ENCODE results near the gene BTD.
"Not testable (repeated sequence)": the region's sequence is repeated elsewhere in the genome, so short reads cannot be mapped to it uniquely, and the experiment has no call there.

Gene BTD

DNA sequence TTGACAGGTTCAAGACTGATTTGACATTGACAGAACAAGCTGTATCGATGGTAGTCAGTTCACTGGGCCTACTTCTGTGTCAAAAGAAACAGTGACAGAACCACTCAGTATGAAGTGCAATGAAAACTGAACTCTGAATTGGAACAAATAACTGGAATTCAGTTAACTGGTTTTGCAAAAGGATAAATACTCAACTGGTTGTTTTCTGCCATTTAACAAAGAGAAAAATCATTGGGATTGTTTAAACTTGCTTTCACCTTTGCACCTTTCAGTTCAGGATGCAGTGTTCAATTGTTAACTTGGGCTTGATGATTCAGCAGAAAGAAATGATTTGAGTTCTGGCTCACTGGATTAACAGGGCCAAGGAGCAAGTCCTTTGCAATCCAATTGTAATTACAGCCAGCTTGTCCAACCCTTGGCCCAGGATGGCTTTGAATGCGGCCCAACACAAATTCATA is 4.9 kb downstream of the BTD start:
- DNase-seq, result no peak

DNA sequence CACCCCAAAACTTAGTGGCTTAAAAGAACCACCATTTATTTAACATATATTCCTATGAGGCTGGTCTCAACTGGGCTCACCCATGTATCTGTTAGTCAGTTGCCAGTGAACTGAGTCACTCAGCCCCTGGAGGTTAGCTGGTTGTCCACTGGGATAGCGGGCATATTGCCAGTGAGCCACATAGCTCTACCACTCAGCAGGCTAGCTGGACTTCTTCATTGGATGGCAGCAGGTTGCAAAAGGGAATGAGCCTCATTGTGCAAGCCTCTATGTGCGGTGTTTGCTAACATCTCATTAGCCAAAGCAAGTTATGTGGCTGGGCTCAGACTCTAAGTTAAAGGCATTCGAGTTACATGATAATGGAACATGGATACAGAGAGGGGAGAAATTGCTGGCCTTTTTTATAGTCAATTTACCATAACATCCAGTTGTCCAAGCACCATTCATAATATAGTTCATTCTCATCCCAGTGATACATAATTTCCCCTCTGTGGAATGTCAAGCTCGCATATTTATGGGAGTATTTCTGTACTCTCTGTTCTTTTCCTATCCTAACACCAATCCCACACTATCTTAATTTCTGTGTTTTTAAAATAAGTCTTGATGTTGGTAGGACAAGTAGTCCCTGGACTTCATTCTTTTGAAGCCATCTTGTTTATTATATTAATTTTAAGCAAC is 8.7 kb downstream of the BTD start:
- DNase-seq, result peak; percentile 53

DNA sequence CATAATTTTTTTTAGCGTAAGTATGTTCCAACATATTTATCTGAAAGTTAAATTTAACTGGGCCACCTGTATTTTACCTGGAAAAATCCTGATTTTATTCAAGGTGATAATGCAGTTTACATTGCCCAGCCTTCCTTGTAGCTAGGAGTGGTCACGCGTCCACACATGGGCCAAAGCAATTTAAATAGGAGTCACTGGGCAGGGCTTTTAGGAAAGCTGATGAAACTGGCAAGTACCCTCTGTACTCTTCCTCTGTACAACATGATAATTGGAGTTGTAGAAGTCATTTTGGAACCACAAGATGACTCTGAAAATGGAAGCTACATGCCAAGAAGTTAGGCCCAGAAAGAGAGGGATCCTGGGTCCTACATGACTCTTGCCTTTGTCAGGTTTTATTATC is 9.5 kb downstream of the BTD start:
- DNase-seq, result no peak

DNA sequence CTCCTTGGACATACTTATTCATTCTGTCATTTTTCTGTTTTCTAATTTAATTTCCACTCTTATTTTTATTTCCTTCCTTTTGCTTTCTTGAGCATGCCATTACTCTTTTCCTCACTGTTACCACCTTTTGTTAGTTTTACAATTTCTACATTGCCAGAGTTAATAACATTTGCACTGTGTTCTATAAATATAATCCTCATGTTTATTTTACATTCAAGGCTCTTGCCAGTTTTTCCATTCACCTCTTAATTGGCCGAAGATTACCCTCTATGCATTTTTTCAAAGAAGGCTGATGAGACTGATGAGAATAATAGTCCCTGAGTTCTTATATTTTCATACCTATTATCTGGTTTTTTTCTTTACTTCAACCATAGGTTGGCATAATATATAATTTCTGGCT is 10.5 kb downstream of the BTD start:
- DNase-seq, result no peak

DNA sequence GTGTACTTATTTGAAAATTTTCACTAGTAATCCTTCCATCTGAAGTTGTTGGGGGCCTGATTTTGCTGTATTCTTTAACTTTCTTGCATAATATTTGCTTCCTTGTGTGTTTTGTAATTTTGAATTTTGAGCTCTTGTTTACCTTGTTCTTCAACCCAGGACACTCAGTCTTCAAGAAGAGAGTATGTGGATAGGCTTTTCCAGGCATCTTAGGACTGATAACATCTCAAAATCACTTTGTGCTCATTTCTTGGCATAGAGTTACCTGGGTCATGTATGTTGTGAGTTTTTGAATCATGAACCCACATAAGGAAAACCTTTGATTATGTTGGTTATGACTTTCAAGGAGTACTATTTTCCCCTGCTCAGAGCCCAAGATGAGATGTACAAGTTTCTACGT is 13.4 kb downstream of the BTD start:
- DNase-seq, result no peak

DNA sequence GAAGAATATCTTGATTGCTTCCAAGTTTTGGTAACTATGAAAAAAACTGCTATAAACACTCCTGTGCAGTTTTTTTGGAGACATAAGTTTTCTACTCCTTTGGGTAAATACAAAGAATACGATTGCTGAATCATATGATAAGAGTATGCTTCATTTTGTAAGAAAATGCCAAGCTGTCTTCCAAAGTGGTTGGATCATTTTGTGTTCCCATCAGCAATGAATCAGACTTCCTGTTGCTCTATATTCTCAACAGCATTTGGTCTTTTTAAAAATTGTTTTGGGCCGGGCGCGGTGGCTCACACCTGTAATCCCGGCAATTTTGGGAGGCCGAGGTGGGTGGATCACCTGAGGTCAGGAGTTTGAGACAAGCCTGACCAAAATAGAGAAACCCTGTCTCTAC is 14.5 kb downstream of the BTD start:
- DNase-seq, result peak; percentile 26

DNA sequence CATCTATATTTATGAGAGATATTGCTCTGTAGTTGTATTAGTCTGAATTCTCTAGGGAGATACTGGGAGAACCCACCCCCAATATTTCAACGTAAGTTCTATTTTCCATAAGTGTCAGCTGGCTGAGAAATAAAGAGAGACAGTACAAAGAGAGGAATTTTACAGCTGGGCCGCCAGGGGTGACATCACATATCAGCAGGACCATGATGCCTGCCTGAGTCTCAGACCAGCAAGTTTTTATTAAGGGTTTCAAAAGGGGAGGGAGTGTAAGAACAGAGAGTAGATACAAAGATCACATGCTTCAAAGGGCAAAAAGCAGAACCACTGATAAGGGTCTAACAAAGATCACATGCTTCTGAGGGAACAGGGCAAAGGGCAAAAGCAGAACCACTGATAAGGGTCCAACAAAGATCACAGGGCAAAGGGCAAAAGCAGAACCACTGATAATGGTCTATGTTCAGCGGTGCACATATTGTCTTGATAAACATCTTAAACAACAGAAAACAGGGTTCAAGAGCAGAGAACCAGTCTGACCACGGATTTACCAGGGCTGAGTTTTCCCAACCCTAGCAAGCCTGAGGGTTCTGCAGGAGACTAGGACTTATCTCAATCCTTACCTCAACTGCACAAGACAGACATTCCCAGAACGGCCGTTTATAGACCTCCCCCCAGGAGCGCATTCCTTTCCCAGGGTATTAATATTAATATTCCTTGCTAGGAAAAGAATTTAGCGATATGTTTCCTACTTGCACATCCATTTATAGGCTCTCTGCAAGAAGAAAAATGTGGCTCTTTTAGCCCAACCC is 18.3 kb downstream of the BTD start:
- not testable (repeated sequence) for DNase-seq

DNA sequence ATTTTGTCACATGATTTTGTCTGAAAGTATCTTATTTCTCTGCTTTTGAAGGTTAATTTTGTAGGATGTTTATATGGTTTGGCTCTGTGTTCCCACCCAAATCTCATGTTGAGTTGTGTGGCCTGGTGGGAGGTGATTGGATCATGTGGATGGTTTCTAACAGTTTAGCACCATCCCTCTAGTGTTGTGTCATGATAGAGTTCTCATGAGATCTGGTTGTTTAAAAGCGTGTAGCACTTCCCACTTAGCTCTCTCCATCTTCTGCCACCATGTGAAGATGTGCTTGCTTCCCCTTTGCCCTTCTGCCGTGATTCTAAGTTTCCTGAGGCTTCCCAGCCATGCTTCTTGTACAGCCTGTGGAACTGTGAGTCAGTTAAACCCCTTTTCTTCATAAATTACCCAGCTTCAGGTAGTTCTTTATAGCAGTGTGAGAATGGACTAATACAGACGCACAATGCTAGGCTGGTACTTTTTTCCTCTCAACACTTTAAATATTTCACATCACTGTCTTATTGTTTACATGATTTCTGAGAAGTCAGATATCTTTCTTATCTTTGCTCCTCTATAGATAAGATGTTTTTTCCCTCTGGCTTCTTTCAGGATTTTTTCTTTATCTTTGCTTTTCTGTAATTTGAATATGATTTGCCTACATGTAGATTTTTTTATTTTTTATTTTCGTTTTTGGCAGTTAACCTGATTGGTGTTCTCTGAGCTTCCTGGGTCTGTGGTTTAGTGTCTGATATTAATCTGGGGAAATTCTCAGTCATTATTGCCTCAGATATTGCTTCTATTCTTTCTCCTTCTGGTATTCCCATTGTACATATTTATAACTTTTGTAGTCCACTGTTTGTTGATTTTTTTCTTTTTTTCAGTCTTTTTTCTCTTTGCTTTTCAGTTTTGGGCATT is 22.2 kb downstream of the BTD start:
- DNase-seq, result no peak

DNA sequence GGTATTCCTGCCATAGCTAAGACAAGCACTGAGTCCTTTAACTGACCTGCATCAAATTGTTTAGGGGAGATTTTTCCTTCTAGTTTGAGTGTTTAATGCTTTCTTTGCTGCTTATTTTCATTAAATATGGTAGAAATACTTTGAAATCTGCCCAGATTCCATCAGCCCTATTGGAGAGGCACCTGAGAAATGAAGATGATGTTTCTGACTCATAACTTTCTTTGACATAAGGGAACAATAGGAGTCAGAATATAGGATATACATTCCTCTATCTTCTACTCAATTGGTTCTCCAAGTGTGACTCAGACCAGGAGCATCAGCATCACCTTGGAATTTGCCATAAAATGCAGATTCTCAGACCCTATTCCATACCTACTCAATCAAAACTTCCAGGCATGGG is 27.4 kb downstream of the BTD start:
- no peak for DNase-seq

DNA sequence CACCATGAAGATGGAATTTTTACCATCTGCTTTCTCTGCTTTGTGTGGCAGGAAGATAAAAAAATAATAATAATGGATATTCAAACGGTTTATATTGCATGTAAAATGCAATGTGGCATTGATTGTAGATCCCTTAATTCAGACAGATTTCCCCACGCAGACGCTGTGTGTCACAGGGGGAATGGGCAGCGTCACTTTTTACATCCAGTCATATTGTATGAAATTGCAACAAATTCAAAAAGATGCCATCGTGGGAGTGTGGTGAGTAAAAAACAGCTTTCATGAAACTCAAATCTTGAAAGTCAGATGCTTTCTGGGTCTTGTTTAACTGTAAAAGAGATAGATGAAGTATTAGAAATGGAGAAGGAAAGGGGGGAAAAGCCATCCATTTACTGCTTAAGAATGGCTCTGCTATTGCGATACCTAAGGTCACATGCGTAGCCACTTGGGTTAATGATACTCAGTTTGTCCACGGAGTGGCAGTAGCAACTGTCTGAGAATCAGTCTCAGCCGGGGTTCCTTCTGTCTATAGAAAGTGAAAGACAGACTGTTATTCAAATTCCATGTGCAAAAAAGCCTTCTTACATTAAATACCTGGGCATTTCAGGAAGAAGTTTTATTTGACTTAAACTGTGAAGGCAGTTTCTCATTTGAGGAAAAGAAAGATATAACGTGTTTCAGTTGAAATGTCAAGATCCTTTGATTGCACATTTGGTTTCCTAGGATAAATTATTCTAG is 28.5 kb downstream of the BTD start:
- DNase-seq, result peak; percentile 86

DNA sequence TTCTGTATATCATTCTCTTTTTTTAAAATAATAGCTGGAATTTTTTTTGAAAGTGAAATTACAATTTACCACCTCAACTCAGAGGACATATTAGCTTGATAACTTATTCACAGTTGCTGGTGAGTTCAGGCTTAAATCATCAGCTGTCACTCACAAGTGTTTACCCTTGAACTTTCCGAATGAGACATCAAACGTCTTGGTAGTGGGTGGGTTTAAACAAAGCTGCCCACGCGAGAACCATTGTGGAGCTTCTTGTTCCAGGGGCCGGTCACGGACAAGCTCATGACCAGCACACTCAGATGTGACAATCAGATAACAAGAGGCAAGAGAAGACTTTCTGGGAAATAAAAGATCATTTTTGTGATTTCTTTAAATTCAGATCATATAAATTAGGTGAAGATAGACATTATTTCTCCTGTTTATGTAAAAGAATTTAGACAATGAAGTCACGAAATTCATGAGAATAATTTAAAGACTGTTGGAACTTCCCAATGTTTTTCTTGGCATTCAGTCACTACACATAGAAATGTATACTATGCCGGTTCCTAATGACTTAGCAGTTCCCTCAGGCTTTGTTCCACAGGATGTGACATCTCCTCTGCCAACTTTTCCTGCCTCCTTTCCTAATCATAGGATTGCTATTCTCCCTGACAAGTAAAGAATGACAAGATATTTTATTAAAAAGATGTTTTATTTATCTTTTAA is 29.3 kb downstream of the BTD start:
- DNase-seq, result peak; percentile 94

DNA sequence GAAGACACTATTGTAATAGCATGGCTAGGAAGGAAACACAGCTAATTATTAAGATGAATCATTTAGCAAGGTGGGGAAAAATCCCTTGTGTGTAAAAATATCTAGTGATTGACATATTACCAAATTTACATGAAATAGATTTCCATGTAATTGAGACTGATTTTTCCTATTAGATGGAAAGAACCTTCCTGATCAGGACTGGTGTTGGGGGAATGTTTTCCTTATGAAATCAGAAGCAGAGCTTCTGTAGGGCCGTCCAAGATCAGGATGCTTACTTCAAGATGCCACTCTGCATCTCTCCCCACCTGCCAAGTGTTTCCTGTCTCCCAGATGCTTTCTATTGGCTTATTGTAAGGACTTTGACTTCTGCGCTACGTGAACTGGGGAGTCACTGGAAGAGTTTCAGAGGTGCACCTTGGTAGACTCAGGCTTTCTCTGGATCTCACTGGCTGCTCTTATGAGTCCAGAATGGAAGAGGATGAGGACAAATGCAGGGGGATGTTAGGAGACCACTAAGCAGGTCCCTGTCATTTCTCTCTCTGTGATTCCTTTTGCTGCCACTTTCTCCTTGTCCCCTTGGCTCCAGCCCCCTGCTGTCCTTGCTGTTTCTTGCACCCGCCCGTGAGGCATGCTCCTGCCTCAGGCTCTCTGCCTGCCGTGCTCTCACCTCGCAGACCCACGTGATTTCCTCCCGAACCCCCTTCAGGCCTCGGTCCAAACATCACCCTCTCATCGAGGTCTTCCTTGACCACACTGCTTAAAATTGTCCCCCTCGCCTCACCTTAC is 30.1 kb downstream of the BTD start:
- DNase-seq, result peak; percentile 20

DNA sequence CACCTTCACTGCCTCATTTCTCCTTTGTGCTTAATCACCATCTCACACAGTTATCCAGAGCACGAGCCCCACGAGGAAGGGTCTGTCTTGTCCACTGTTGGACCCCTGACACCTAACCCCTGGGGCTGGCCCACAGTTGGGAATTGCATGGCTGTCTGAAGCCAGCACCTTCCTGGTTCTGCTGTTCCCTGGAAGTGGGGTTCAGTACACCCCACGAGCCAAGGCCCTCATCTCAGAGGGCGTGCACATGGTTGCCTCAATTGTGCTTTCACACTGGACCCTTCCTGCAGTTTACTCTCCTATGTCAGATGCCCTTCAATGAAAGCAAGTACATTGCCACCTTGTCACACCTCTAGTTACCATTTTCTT is 30.7 kb downstream of the BTD start:
- no peak for DNase-seq

DNA sequence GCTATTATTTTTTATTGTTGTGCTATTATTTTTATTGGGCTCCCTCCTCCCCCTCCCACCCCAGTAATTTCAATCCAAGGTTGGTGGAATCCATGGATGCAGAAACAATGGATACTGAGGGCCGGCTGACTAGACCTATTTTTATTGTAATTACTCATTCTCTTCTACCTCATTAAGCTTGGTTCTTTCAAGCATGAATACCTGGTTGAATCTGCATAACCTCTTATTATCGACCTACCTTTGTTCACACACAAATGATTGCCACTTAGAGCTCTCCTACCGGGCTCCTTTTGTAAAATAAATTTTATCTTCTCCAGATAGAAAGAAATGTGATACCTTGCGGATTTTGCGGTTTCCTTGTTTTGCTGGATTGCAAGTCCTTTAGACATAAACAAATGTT is 31.6 kb downstream of the BTD start:
- DNase-seq, result no peak

DNA sequence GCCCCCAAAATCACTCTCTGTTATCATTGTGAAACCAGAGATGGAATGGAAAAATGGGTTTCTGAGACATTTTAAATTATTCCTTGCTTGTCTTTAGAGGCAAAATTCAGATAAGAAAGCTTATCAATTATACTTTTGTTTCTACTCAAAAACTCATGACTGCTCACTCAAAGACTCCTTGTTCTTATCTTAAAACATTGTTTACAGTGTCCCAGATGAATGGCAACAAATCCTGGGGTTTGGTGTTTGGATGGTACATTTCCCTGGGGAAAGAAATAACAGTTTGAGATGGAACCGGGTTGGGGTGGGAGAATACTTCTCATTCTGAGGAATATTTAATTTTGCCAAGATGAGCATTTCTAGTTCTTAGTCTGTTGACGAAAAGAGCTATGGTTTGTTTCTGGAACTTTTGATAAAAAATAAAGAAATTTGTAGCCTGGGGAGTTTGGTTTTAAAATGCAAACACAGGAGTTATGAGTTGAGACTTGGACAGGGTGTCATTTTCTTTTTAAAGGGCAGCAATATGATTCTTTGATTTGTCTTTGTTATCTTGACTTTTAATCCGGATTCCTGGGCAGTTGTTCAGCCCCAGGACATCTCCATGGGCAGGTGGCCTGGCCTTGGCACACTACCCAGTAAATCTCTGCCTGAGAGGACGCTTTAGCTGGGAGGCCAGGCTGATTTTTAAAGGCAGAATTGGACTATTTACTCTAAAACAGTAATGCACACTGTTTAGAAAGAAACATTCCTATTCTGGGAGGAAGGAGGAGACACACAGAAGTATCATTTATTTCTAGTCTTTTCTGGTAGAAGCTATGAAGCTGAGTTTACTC is 32.4 kb downstream of the BTD start:
- DNase-seq, result no peak

DNA sequence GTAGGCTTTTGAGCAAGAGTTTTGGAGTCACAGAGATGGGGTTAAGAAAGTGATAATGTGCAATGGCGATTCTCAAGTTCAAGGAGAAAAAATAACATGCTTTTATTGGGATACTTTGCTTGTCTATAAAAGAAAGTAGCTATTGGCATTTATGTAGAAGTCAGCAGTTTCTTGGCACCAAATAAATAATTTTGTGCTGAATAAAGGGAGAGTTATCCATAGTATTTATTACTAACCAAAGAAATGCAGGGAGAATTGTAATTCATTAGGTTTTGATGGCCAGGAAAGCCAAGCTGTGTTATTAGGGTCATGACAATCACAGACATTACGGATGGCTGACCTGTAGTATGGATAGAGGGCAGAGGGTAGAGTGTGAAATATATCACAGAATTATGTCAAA is 33.1 kb downstream of the BTD start:
- DNase-seq, result peak; percentile 26

DNA sequence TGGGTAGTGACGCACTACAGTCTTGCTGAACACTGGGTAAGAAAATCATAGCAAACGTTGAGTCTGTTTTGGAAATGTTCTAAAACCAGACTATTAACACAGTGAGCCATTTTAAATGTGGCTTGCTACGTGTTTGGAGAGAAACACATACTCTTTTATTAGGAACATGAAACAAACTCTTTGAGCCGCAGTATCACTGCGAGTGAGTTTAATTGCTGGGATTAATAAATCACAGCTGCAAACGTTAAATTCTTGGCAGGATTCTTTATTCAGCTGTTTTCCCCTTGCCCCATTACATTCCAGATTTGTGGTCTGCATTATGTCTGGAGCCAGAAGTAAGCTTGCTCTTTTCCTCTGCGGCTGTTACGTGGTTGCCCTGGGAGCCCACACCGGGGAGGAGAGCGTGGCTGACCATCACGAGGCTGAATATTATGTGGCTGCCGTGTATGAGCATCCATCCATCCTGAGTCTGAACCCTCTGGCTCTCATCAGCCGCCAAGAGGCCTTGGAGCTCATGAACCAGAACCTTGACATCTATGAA is 33.6 kb downstream of the BTD start:
- peak; percentile 91 for DNase-seq

DNA sequence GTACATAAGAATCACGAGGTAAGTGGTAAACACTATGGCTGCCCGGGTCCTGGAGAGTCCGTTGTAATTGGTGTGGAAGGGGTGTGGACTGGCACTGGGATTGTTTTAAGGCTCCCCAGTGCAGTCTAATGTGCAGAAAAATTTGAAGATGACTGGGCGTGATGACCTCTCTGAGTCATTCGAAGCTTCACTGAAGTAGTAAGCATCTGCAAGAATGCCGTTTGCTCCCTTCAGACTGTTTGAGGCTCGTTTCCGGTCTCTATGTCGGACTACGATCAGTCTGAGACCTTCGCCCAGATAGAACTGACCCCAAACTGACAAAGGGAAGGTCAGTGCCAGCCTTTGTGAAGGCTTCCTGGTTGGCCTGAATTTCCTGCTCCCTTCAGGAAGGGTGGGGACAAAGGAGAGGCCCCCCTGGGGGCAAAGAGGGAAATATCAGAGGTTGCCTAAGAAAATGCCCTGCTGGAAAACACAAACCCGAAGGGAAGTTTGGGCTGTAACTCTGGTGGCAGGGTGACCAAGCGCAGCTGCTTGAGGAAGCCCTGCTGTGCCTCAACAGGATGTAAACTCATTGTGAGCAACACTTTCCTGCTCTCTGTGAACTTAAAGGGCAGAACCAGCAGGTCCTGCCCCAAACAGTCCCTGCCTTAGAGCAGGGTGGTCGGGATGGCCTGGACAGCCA is 34.6 kb downstream of the BTD start:
- peak; percentile 94 for DNase-seq

Measured in fibroblast of skin of right biceps (primary cell).